CD4-positive, alpha-beta T cell treated with Interleukin-17A for 4 hours (primary cell): ENCODE data around the gene CDKN1A.

ENCODE experiments used
- DNase-seq: peaks from one replicate; pipeline ENCODE4 v3.0.0-alpha.2; 2020; ENCODE audit warnings: mixed read lengths

Gene CDKN1A

GRCh38 chr6:36656441-36656840 is 22.1 kb upstream of the CDKN1A start:
- DNase-seq = no peak

GRCh38 chr6:36657271-36657670 is 21.2 kb upstream of the CDKN1A start:
- no peak for DNase-seq

- no peak for DNase-seq
Measured at GRCh38 chr6:36657942-36658544, 20.5 kb upstream of the CDKN1A start.

GRCh38 chr6:36659271-36659670 is 19.2 kb upstream of the CDKN1A start:
- DNase-seq = no peak

GRCh38 chr6:36660771-36661471 is 17.6 kb upstream of the CDKN1A start:
- no peak for DNase-seq

- no peak for DNase-seq
Measured at GRCh38 chr6:36662380-36662779, 16.1 kb upstream of the CDKN1A start.

- peak; percentile 23 for DNase-seq
Measured at GRCh38 chr6:36662827-36663256, 15.7 kb upstream of the CDKN1A start.

- DNase-seq = no peak
Measured at GRCh38 chr6:36663504-36664446, 14.7 kb upstream of the CDKN1A start.

GRCh38 chr6:36665180-36665579 is 13.3 kb upstream of the CDKN1A start:
- DNase-seq = no peak

- DNase-seq = no peak
Measured at GRCh38 chr6:36666287-36666686, 12.2 kb upstream of the CDKN1A start.

GRCh38 chr6:36666826-36667591 is 11.5 kb upstream of the CDKN1A start:
- DNase-seq = no peak

- DNase-seq = no peak
Measured at GRCh38 chr6:36668591-36668990, 9.9 kb upstream of the CDKN1A start.

GRCh38 chr6:36669002-36669401 is 9.5 kb upstream of the CDKN1A start:
- no peak for DNase-seq

- DNase-seq = no peak
Measured at GRCh38 chr6:36670271-36670670, 8.2 kb upstream of the CDKN1A start.

- DNase-seq = no peak
Measured at GRCh38 chr6:36671687-36672375, 6.7 kb upstream of the CDKN1A start.

GRCh38 chr6:36673882-36674281 is 4.6 kb upstream of the CDKN1A start:
- DNase-seq = no peak

- DNase-seq = no peak
Measured at GRCh38 chr6:36674942-36675341, 3.6 kb upstream of the CDKN1A start.

- no peak for DNase-seq
Measured at GRCh38 chr6:36676141-36677058, 2.1 kb upstream of the CDKN1A start.

- DNase-seq = no peak
Measured at GRCh38 chr6:36677059-36677749, 1.3 kb upstream of the CDKN1A start.

GRCh38 chr6:36677753-36678487 is 594 bp upstream of the CDKN1A start:
- DNase-seq = no peak
